Peyer's patch (tissue), 4 donors: ENCODE results near the gene AUTS2.

Experiments used
- POLR2A ChIP-seq, 2 donors: fragments of 450-650 bp; IDR thresholded peaks; one replicate each; pipeline ENCODE4 v1.5.1; 2017; ENCODE audit warnings: antibody characterized with exemption in 2 of 2, mild to moderate bottlenecking in 2 of 2, moderate library complexity in 2 of 2
- TF ChIP-seq, protein P1 (sequence below), 6 experiments: fragments of 450-650 bp in 4 of 6; fragments of 200-600 bp in 2 of 6; sonication (generic) in 1 of 6; IDR thresholded peaks; one replicate each; pipeline ENCODE4 v1.5.1; 2017 to 2019; ENCODE audit warnings: antibody characterized with exemption in 6 of 6, mild to moderate bottlenecking in 3 of 6, moderate library complexity in 1 of 6

DNA sequence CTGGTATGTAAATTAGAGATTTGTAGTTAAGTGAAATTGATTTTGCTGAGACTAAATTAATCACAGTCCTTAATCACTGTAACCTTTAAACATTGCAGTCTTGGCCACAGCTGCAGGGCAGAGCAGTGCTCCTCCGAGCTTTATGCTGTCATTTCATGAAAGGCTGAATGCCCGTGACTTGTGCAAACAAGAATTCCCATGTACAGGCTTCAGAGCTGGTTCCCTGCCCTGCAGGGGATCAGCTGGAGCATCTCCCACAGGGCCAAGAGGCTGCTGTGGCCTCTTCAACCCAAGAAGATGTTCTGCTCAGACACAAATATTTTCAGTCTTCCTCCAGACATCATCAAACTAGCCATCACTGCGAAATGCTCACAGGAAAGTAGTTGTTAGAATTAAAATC is 419.1 kb downstream of the AUTS2 start:
- TF ChIP-seq, protein P1, sequence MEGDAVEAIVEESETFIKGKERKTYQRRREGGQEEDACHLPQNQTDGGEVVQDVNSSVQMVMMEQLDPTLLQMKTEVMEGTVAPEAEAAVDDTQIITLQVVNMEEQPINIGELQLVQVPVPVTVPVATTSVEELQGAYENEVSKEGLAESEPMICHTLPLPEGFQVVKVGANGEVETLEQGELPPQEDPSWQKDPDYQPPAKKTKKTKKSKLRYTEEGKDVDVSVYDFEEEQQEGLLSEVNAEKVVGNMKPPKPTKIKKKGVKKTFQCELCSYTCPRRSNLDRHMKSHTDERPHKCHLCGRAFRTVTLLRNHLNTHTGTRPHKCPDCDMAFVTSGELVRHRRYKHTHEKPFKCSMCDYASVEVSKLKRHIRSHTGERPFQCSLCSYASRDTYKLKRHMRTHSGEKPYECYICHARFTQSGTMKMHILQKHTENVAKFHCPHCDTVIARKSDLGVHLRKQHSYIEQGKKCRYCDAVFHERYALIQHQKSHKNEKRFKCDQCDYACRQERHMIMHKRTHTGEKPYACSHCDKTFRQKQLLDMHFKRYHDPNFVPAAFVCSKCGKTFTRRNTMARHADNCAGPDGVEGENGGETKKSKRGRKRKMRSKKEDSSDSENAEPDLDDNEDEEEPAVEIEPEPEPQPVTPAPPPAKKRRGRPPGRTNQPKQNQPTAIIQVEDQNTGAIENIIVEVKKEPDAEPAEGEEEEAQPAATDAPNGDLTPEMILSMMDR (IDR thresholded peaks at IDR 0.05) = no peak
- TF ChIP-seq POLR2A (IDR thresholded peaks at IDR 0.05) = no peak
